Renal cortical epithelial cell (primary cell): ENCODE measurements around the gene SCGB1A1. TPM values are rescaled to one million over a fixed set of nuclear protein-coding genes. Genes with fewer than 3 reads are reported as not detected.

Experiments
- total RNA-seq: library from RNA; depleted of rRNA; stranded (reverse); fragments of >200 nt; gene quantifications from 2 replicates; pipeline ENCODE4 v1.2.3, GENCODE V29; 2014

The SCGB1A1 gene
- total RNA-seq, 1 donor from 2014 or later: not detected

Other genes starting within 250 kb of the SCGB1A1 start
- not detected in 2 replicates for gene SCGB1D1, start 228.8 kb upstream of the SCGB1A1 start, total RNA-seq
- not detected in 2 replicates for gene SCGB2A1, start 210.4 kb upstream of the SCGB1A1 start, total RNA-seq
- not detected in 2 replicates for gene SCGB1D2, start 176.8 kb upstream of the SCGB1A1 start, total RNA-seq
- gene SCGB2A2, start 148.9 kb upstream of the SCGB1A1 start, total RNA-seq: not detected in 2 replicates
- not detected in 2 replicates for gene SCGB1D4, start 120.0 kb upstream of the SCGB1A1 start, total RNA-seq
- gene ASRGL1, start 81.6 kb upstream of the SCGB1A1 start, total RNA-seq: 11.6 and 63.3 TPM in 2 replicates
- 409 and 1,601 TPM in 2 replicates for gene AHNAK, start 127.8 kb downstream of the SCGB1A1 start, total RNA-seq
- 1,513 and 1,623 TPM in 2 replicates for gene EEF1G, start 154.9 kb downstream of the SCGB1A1 start, total RNA-seq
- 5.9 and 12.7 TPM in 2 replicates for gene TUT1, start 172.5 kb downstream of the SCGB1A1 start, total RNA-seq
- gene MTA2, start 182.8 kb downstream of the SCGB1A1 start, total RNA-seq: 121 and 212 TPM in 2 replicates
- gene EML3, start 193.7 kb downstream of the SCGB1A1 start, total RNA-seq: 14.9 and 29.7 TPM in 2 replicates
- gene ROM1, start 194.2 kb downstream of the SCGB1A1 start, total RNA-seq: 0.87 and 2.5 TPM in 2 replicates
- 37.2 and 39.6 TPM in 2 replicates for gene B3GAT3, start 203.0 kb downstream of the SCGB1A1 start, total RNA-seq
- gene GANAB, start 227.6 kb downstream of the SCGB1A1 start, total RNA-seq: 146 and 347 TPM in 2 replicates
- 28.1 and 33.8 TPM in 2 replicates for gene INTS5, start 234.3 kb downstream of the SCGB1A1 start, total RNA-seq
- gene C11orf98, start 246.2 kb downstream of the SCGB1A1 start, total RNA-seq: 20.8 and 33.9 TPM in 2 replicates
- 3.6 and 13.5 TPM in 2 replicates for gene CSKMT, start 246.3 kb downstream of the SCGB1A1 start, total RNA-seq